OCI-LY7 (cell line): Measurements from ENCODE around the gene HEPACAM. TPM values are rescaled to one million over a fixed set of nuclear protein-coding genes. Genes with fewer than 3 reads are reported as not detected.

Source experiments
- BruUV-seq: library from RNA; stranded (reverse); fragments of 400-500 nt; replicated peaks from 2 replicates; lab custom pipeline; 2021; lab: Mats Ljungman, UMichigan
- CTCF ChIA-PET: fragments of 300-600 bp; sonication (Branson Sonifier 250); formaldehyde crosslinking; loops from one replicate; lab custom pipeline; 2022; ENCODE audit warnings: antibody characterized with exemption; ENCODE audit not compliant: unreplicated experiment; lab: Charles Lee
- POLR2A ChIA-PET: fragments of 300-600 bp; sonication (Branson Sonifier 250); formaldehyde crosslinking; loops from one replicate; lab custom pipeline; 2022; ENCODE audit warnings: antibody characterized with exemption; lab: Charles Lee
- DNase-seq: peaks from one replicate; pipeline ENCODE4 v3.0.0-alpha.2; 2015; ENCODE audit warnings: low spot score
- H2AFZ ChIP-seq: fragments of 200-600 bp; sonication (generic), shearing (Covaris generic); 2 replicates; pipeline ENCODE4 v1.6.1; 2014; ENCODE audit warnings: mild to moderate bottlenecking, antibody characterized with exemption, low read length, moderate library complexity
- H3K27ac ChIP-seq: fragments of 200-600 bp; sonication (generic); 2 replicates; pipeline ENCODE4 v1.5.1; 2014; ENCODE audit warnings: mixed run types, low read depth, mild to moderate bottlenecking, moderate library complexity, low read length, inconsistent platforms; ENCODE audit not compliant: poor library complexity, severe bottlenecking
- H3K36me3 ChIP-seq: fragments of 200-600 bp; sonication (generic); 2 replicates; pipeline ENCODE4 v1.6.1; 2014; ENCODE audit warnings: mild to moderate bottlenecking, antibody characterized with exemption, low read length, moderate library complexity, mixed read lengths; ENCODE audit not compliant: insufficient read depth
- H3K4me1 ChIP-seq: fragments of 200-600 bp; sonication (generic); 2 replicates; pipeline ENCODE4 v1.5.1; 2014; ENCODE audit warnings: mild to moderate bottlenecking, low read length; ENCODE audit not compliant: insufficient read depth, poor library complexity, severe bottlenecking
- H3K4me2 ChIP-seq: fragments of 200-600 bp; sonication (generic); 2 replicates; pipeline ENCODE4 v1.6.1; 2014; ENCODE audit warnings: mild to moderate bottlenecking, low read length
- H3K4me3 ChIP-seq: fragments of 200-600 bp; sonication (generic); 2 replicates; pipeline ENCODE4 v1.5.1; 2014; ENCODE audit warnings: mild to moderate bottlenecking, low read depth, low read length; ENCODE audit not compliant: poor library complexity, severe bottlenecking
- H3K79me2 ChIP-seq: fragments of 200-600 bp; sonication (generic); 2 replicates; pipeline ENCODE4 v1.6.1; 2016; ENCODE audit warnings: low read depth, mild to moderate bottlenecking, low read length, moderate library complexity, mixed read lengths; ENCODE audit not compliant: insufficient read depth
- H3K9me2 ChIP-seq: fragments of 200-600 bp; sonication (generic); 2 replicates; pipeline ENCODE4 v1.6.1; 2016; ENCODE audit warnings: mild to moderate bottlenecking, low read length, mixed read lengths; ENCODE audit not compliant: insufficient read depth
- H3K9me3 ChIP-seq: fragments of 200-600 bp; sonication (generic); 2 replicates; pipeline ENCODE4 v1.6.1; 2014; ENCODE audit warnings: mild to moderate bottlenecking, mixed run types, low read length, mixed read lengths
- H4K20me1 ChIP-seq: fragments of 200-600 bp; sonication (generic); 2 replicates; pipeline ENCODE4 v1.6.1; 2014; ENCODE audit warnings: mild to moderate bottlenecking, antibody characterized with exemption, low read length, moderate library complexity, mixed read lengths; ENCODE audit not compliant: insufficient read depth
- EZH2phosphoT487 ChIP-seq: fragments of 200-600 bp; sonication (generic); IDR thresholded peaks from 2 replicates; pipeline ENCODE4 v1.6.1; 2018; ENCODE audit warnings: low read depth, borderline replicate concordance, mild to moderate bottlenecking, mixed run types, antibody characterized with exemption, low read length, moderate library complexity, mixed read lengths
- intact Hi-C: fragments of 100-400 bp; cut with micrococcal nuclease; formaldehyde crosslinking; loops from one replicate; pipeline ENCODE4 v1.10.0; 2022; ENCODE audit not compliant: unreplicated experiment
- total RNA-seq, 2 experiments: library from RNA; depleted of rRNA in 1 of 2; stranded (reverse); fragments of >200 nt in 1 of 2; shearing (Covaris generic) in 1 of 2; gene quantifications; 2 replicates each; pipeline ENCODE4 v1.2.3, GENCODE V29; 2014 to 2022
- TF ChIP-seq, protein P1 (sequence below): fragments of 200-600 bp; sonication (generic); conservative IDR thresholded peaks from 2 replicates; pipeline ENCODE4 v1.5.1; 2014; ENCODE audit warnings: mild to moderate bottlenecking, antibody characterized with exemption, low read length, moderate library complexity, mixed read lengths

The HEPACAM gene
- total RNA-seq, 2 experiments from 2014 or later: not detected

DNA sequence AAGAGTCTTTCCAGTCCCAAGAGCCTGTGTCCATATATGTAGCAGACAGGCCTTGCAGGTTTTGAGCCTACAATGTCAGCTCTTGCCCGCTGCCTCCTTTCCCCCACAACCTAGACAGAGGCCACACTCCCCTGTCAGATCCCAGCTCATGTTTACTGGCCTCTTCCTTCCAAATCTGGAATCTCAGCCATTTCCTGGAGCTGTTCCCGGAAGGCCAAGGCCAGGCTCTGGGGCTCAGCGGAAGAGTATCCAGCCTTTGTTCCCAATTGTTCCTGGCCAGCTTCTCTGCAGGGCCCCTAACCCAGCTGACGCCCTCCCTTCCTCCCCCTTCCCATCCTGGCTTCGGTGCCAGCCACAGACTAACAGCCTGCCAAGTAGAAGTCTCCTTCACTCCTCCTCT is 37.1 kb downstream of the HEPACAM start:
- ChIA-PET CTCF (no interaction called here), POLR2A (interaction anchor here (0.5 to 0.6 kb wide), 4 partner anchors 52 to 1124 kb away, joined by 3 to 4 read pairs (median 3); no protein-coding TSS in a partner anchor)
- no peaks in the 10 kb centered on the region for H4K20me1 ChIP-seq
- no peak overlapping the region for H2AFZ ChIP-seq
- H3K27ac ChIP-seq: no peak overlapping the region
- no peak for DNase-seq
- BruUV-seq: no TSS peak
- no peaks in the 10 kb centered on the region for H3K9me2 ChIP-seq
- TF ChIP-seq EZH2phosphoT487: no peak
- TF ChIP-seq, protein P1, sequence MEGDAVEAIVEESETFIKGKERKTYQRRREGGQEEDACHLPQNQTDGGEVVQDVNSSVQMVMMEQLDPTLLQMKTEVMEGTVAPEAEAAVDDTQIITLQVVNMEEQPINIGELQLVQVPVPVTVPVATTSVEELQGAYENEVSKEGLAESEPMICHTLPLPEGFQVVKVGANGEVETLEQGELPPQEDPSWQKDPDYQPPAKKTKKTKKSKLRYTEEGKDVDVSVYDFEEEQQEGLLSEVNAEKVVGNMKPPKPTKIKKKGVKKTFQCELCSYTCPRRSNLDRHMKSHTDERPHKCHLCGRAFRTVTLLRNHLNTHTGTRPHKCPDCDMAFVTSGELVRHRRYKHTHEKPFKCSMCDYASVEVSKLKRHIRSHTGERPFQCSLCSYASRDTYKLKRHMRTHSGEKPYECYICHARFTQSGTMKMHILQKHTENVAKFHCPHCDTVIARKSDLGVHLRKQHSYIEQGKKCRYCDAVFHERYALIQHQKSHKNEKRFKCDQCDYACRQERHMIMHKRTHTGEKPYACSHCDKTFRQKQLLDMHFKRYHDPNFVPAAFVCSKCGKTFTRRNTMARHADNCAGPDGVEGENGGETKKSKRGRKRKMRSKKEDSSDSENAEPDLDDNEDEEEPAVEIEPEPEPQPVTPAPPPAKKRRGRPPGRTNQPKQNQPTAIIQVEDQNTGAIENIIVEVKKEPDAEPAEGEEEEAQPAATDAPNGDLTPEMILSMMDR: no peak
- H3K4me1 ChIP-seq: no peaks in the 10 kb centered on the region
- H3K4me3 ChIP-seq: no peak overlapping the region
- no peaks in the 10 kb centered on the region for H3K79me2 ChIP-seq
- H3K9me3 ChIP-seq: no peaks in the 10 kb centered on the region
- no peaks in the 10 kb centered on the region for H3K36me3 ChIP-seq
- no peak overlapping the region for H3K4me2 ChIP-seq
- intact Hi-C loops: no loop called here

DNA sequence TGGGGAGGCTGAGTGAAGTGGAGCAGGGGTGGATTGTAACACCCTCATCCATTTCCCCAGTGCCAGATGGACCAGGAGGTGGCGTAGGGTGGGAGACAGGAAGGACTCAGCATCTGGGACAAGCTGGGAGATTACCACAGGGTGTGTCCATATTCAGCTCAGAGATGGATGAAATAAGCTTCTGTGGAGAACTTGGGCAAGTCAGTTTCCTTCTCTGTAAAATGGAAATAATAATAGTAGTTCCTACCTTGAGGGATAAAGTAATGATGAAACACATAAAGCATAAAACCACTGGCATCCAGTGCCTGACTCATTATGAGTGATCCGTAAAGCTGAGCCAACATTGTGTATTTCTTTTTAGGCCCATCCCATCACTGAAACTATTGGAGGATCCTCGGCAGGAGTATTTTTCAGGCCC is 37.6 kb downstream of the HEPACAM start:
- no peaks in the 10 kb centered on the region for H4K20me1 ChIP-seq
- no peaks in the 10 kb centered on the region for H3K9me2 ChIP-seq
- intact Hi-C loops: no loop called here
- H3K27ac ChIP-seq: no peak overlapping the region
- no peaks in the 10 kb centered on the region for H3K79me2 ChIP-seq
- no peak overlapping the region for H2AFZ ChIP-seq
- POLR2A ChIA-PET: interaction anchor here (0.5 to 0.6 kb wide), 3 partner anchors 52 to 385 kb away, joined by 3 read pairs; no protein-coding TSS in a partner anchor
- no peak for DNase-seq
- BruUV-seq: no TSS peak
- no peaks in the 10 kb centered on the region for H3K4me1 ChIP-seq
- TF ChIP-seq EZH2phosphoT487: no peak
- TF ChIP-seq, protein P1: no peak
- H3K4me2 ChIP-seq: no peak overlapping the region
- no peaks in the 10 kb centered on the region for H3K36me3 ChIP-seq
- CTCF ChIA-PET: no interaction called here
- H3K4me3 ChIP-seq: no peak overlapping the region
- H3K9me3 ChIP-seq: no peaks in the 10 kb centered on the region

DNA sequence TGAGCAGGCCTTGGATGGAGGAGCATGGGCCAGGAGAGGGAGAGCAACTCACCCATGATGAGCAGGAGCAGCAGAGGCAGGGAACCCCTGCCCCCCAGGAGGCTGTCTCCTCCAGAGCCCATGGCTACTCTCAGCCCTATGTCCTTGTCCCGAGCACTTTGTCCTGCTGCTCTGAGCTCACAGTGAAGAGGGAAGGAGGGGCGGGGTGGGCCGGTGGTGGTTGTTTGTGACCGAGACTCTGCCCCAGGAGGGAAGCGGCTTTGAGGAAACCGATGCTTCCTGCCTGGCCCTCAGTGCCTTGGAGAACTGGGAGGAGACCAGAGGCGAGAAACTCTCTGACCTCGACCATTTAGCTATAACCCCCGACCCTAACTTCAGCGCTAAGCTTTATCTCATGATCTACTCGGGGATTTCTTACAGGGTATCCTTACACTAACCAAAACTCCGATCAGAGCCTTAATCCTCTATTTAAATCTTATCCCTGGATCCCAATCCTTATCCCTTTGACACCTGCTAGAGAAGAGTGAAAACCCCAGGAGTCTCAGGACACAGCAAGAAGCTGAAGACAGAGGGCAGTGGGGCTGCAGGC is 38.1 kb downstream of the HEPACAM start, which contains the start of gene ROBO4:
Gene ROBO4, minus strand, starts transcription at position 192 of the 589 bp plus-strand sequence. Its CDS starts 70 bp downstream, at position 122.
- H3K4me2 ChIP-seq: no peak within 1 kb of the TSS
- no peak within 1 kb of the TSS for H2AFZ ChIP-seq

More for the DNA sequence above, 38.1 kb downstream of the HEPACAM start, which contains the start of gene ROBO4:
- no peaks in the 10 kb centered on the region for H3K9me3 ChIP-seq
- DNase-seq: no peak
- H3K9me2 ChIP-seq: no peaks in the 10 kb centered on the region
- intact Hi-C loops: no loop called here
- no peaks in the 10 kb centered on the region for H4K20me1 ChIP-seq
- TF ChIP-seq, protein P1: no peak
- no TSS peak for BruUV-seq
- POLR2A ChIA-PET: interaction anchor here (0.6 to 0.7 kb wide), 2 partner anchors 19 to 109 kb away, joined by 3 to 4 read pairs; no protein-coding TSS in a partner anchor
- no peak within 1 kb of the TSS for H3K4me3 ChIP-seq
- no peak within 1 kb of the TSS for H3K27ac ChIP-seq
- no peaks in the 10 kb centered on the region for H3K36me3 ChIP-seq
- H3K79me2 ChIP-seq: no peaks in the 10 kb centered on the region
- H3K4me1 ChIP-seq: no peaks in the 10 kb centered on the region
- CTCF ChIA-PET: no interaction called here
